Activated CD8-positive, alpha-beta memory T cell treated with anti-CD3 and anti-CD28 coated beads, Interleukin-2, amount 50 U/mL, for 1 hour (primary cell): Measurements from ENCODE around the gene ENOSF1.

Experiments used
- DNase-seq: peaks from one replicate; pipeline ENCODE4 v3.0.0-alpha.2; 2020; ENCODE audit errors: extremely low read depth

The ENOSF1 gene

DNA sequence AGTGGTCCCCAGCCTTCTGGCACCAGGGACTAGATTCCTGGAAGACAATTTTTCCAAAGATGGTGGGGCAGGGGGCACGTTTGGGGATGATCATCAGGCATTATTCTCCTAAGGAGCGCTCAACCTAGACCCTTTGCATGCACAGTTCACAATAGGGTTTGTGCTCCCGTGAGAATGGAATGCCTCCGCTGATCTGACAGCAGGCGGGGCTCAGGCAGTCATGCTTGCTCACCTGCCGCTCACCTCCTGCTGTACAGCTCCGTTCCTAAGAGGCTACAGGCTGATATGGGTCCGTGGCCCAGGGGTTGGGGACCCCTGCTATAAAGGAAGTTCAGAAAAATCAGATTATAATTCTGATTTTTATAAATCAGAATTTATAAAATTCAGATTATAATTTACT lies 77.3 kb downstream of the ENOSF1 start:
- DNase-seq = no peak

GRCh38 chr18:634551-635045 lies 77.8 kb downstream of the ENOSF1 start:
- DNase-seq = no peak

DNA sequence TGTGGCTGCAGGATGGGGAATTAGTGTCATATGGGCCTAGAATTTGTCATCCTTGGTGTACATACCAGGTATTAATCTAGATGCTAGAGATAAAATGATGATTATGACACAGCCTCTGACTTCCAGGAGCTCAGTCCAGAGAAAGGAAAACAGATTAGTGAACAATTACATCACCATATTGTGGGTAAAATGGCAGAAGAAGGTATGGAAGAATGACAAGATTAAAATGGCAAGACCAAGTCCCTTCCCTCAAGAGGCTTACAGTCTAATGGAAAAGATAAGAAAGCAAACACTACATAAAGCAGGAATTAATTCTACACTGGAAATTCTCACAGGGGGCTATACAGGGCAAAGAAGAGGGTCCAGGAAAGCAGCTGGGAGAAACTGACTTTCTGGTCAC lies 80.9 kb downstream of the ENOSF1 start:
- no peak for DNase-seq

GRCh38 chr18:629269-630150 lies 82.9 kb downstream of the ENOSF1 start:
- DNase-seq = no peak

GRCh38 chr18:627231-627630 lies 85.2 kb downstream of the ENOSF1 start:
- no peak for DNase-seq

GRCh38 chr18:623761-624620 lies 88.4 kb downstream of the ENOSF1 start:
- peak; percentile 24 for DNase-seq

GRCh38 chr18:622289-622688 lies 90.1 kb downstream of the ENOSF1 start:
- DNase-seq = no peak

DNA sequence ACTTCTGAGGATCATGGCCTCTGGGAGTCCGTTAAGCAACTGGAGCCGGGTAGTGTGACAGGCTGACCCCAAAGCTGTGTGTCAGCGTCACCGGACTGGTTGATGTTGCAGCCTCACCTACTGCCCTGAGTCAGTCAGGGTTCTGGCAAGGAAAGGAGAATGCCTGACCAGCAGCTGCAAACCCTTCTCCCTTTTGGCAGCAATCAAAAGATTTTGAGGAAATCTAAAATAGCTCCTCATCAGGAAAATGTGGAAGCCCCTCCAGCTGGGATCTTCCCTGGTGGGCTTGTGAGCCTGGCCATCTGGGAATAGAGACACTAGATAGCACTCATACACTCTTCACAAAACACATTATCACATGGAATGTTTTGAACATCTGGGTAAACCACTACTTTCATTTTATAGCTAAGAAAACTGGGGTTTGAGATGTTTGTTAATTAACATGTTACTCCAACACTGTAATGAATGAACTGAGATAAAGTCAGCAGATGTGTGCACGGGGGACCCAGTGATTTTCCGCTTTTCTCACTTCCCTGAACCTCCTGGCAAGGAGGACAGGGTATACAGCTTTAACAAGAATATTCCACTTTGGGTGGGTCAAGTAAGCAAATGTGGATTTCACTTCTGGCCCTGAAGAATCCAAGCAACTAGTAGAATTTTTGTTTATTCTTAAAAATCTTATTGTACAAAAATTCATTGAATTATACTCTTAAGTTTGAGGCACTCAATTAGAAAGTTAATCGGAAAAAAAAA lies 91.0 kb downstream of the ENOSF1 start:
- DNase-seq = no peak
